ENCODE data around the gene SHISA9.

SHISA9 gene

GRCh38 chr16:13176711-13177110 is 275.3 kb downstream of the SHISA9 start:
- DNase-seq (ENCODE audit: low read depth in 3 of 3) = no peak

- DNase-seq (ENCODE audit: low read depth in 3 of 3) = no peak
Measured at GRCh38 chr16:13178318-13178717, 276.9 kb downstream of the SHISA9 start.

GRCh38 chr16:13181432-13181831 is 280.0 kb downstream of the SHISA9 start:
- DNase-seq (ENCODE audit: low read depth in 3 of 3) = no peak

GRCh38 chr16:13186813-13187212 is 285.4 kb downstream of the SHISA9 start:
- DNase-seq (ENCODE audit: low read depth in 3 of 3) = no peak

- DNase-seq (ENCODE audit: low read depth in 3 of 3) = no peak
Measured at GRCh38 chr16:13189250-13189649, 287.9 kb downstream of the SHISA9 start.

GRCh38 chr16:13193721-13194120 is 292.3 kb downstream of the SHISA9 start:
- no peak for DNase-seq (ENCODE audit: low read depth in 3 of 3)

- no peak for DNase-seq (ENCODE audit: low read depth in 3 of 3)
Measured at GRCh38 chr16:13194766-13195165, 293.4 kb downstream of the SHISA9 start.

GRCh38 chr16:13203725-13204124 is 302.3 kb downstream of the SHISA9 start:
- no peak for DNase-seq (ENCODE audit: low read depth in 3 of 3)

GRCh38 chr16:13205352-13205751 is 304.0 kb downstream of the SHISA9 start:
- no peak for DNase-seq (ENCODE audit: low read depth in 3 of 3)

GRCh38 chr16:13206606-13207005 is 305.2 kb downstream of the SHISA9 start:
- DNase-seq (ENCODE audit: low read depth in 3 of 3) = no peak

- no peak for DNase-seq (ENCODE audit: low read depth in 3 of 3)
Measured at GRCh38 chr16:13207151-13207550, 305.8 kb downstream of the SHISA9 start.

GRCh38 chr16:13223666-13224065 is 322.3 kb downstream of the SHISA9 start:
- DNase-seq (ENCODE audit: low read depth in 3 of 3) = no peak

GRCh38 chr16:13229039-13229438 is 327.6 kb downstream of the SHISA9 start:
- no peak for DNase-seq (ENCODE audit: low read depth in 3 of 3)

- DNase-seq (ENCODE audit: low read depth in 3 of 3) = no peak
Measured at GRCh38 chr16:13231365-13231764, 330.0 kb downstream of the SHISA9 start.

- DNase-seq (ENCODE audit: low read depth in 3 of 3) = no peak
Measured at GRCh38 chr16:13234999-13235398, 333.6 kb downstream of the SHISA9 start.

- no peak for DNase-seq (ENCODE audit: low read depth in 3 of 3)
Measured at GRCh38 chr16:13236308-13236707, 334.9 kb downstream of the SHISA9 start.

- no peak for DNase-seq (ENCODE audit: low read depth in 3 of 3)
Measured at GRCh38 chr16:13238182-13238581, 336.8 kb downstream of the SHISA9 start.

- no peak for DNase-seq (ENCODE audit: low read depth in 3 of 3)
Measured at GRCh38 chr16:13242201-13242600, 340.8 kb downstream of the SHISA9 start.

GRCh38 chr16:13244770-13245169 is 343.4 kb downstream of the SHISA9 start:
- DNase-seq (ENCODE audit: low read depth in 3 of 3) = no peak

GRCh38 chr16:13245713-13246377 is 344.4 kb downstream of the SHISA9 start:
- no peak for DNase-seq (ENCODE audit: low read depth in 3 of 3)

- no peak for DNase-seq (ENCODE audit: low read depth in 3 of 3)
Measured at GRCh38 chr16:13254998-13255614, 353.7 kb downstream of the SHISA9 start.

GRCh38 chr16:13262270-13263090 is 361.1 kb downstream of the SHISA9 start:
- no peak for DNase-seq (ENCODE audit: low read depth in 3 of 3)
